ENCODE data around the gene DAB2IP.

DAB2IP gene

GRCh38 chr9:121663591-121663990, 12.2 kb downstream of the DAB2IP start:
- DNase-seq, result no peak

- no peak for DNase-seq
These were observed 14.9 kb downstream of the DAB2IP start for GRCh38 chr9:121666294-121666693.

GRCh38 chr9:121667214-121667613, 15.8 kb downstream of the DAB2IP start:
- no peak for DNase-seq

- DNase-seq, result no peak
These were observed 16.5 kb downstream of the DAB2IP start for GRCh38 chr9:121667890-121668289.

GRCh38 chr9:121670431-121670830, 19.0 kb downstream of the DAB2IP start:
- DNase-seq, result no peak

GRCh38 chr9:121671612-121672155, 20.2 kb downstream of the DAB2IP start:
- no peak for DNase-seq

- peak; percentile 36 for DNase-seq
These were observed 20.8 kb downstream of the DAB2IP start for GRCh38 chr9:121672213-121672612.

GRCh38 chr9:121672986-121673385, 21.6 kb downstream of the DAB2IP start:
- no peak for DNase-seq

GRCh38 chr9:121673576-121673975, 22.1 kb downstream of the DAB2IP start:
- no peak for DNase-seq

- DNase-seq, result no peak
These were observed 22.6 kb downstream of the DAB2IP start for GRCh38 chr9:121674017-121674416.

- DNase-seq, result peak; percentile 78
These were observed 23.5 kb downstream of the DAB2IP start for GRCh38 chr9:121674952-121675351.

GRCh38 chr9:121675381-121675780, 23.9 kb downstream of the DAB2IP start:
- no peak for DNase-seq

- DNase-seq, result no peak
These were observed 24.8 kb downstream of the DAB2IP start for GRCh38 chr9:121675969-121676822.

- DNase-seq, result no peak
These were observed 25.5 kb downstream of the DAB2IP start for GRCh38 chr9:121676926-121677325.

GRCh38 chr9:121678501-121679022, 27.1 kb downstream of the DAB2IP start:
- DNase-seq, result no peak

- no peak for DNase-seq
These were observed 28.6 kb downstream of the DAB2IP start for GRCh38 chr9:121679901-121680635.

- no peak for DNase-seq
These were observed 30.0 kb downstream of the DAB2IP start for GRCh38 chr9:121681404-121681803.

- no peak for DNase-seq
These were observed 30.8 kb downstream of the DAB2IP start for GRCh38 chr9:121682201-121682600.

GRCh38 chr9:121682926-121683515, 31.6 kb downstream of the DAB2IP start:
- DNase-seq, result no peak

GRCh38 chr9:121683652-121684051, 32.2 kb downstream of the DAB2IP start:
- DNase-seq, result no peak

GRCh38 chr9:121684381-121685145, 33.1 kb downstream of the DAB2IP start:
- DNase-seq, result no peak

GRCh38 chr9:121685146-121685794, 33.8 kb downstream of the DAB2IP start:
- DNase-seq, result no peak

Measured in fibroblast of skin of back (primary cell).